DOHH2 (cell line): Measurements from ENCODE around the gene RCC2.
"Not testable (repeated sequence)": the region's sequence is repeated elsewhere in the genome, so short reads cannot be mapped to it uniquely, and the experiment has no call there.

Experiments
- H3F3A ChIP-seq: fragments of 200-600 bp; sonication (generic), shearing (Covaris generic); 2 replicates; pipeline ENCODE4 v1.6.0; 2016; ENCODE audit warnings: antibody characterized with exemption, mild to moderate bottlenecking; ENCODE audit not compliant: control insufficient read depth, insufficient read depth
- H3K27ac ChIP-seq: fragments of 200-600 bp; sonication (generic); 2 replicates; pipeline ENCODE4 v1.5.1; 2014; ENCODE audit warnings: low read depth, mild to moderate bottlenecking, low read length, moderate library complexity
- H3K27me3 ChIP-seq: fragments of 200-600 bp; sonication (generic); 2 replicates; pipeline ENCODE4 v1.6.1; 2014; ENCODE audit warnings: mild to moderate bottlenecking, low read length, mixed read lengths; ENCODE audit not compliant: control insufficient read depth
- H3K36me3 ChIP-seq: fragments of 200-600 bp; sonication (generic); 2 replicates; pipeline ENCODE4 v1.6.1; 2014; ENCODE audit warnings: mild to moderate bottlenecking, low read length, moderate library complexity, mixed read lengths; ENCODE audit not compliant: control insufficient read depth
- H3K4me1 ChIP-seq: fragments of 200-600 bp; sonication (generic); 2 replicates; pipeline ENCODE4 v1.6.1; 2014; ENCODE audit warnings: mild to moderate bottlenecking, low read length, mixed read lengths; ENCODE audit not compliant: control insufficient read depth
- H3K4me2 ChIP-seq: fragments of 200-600 bp; sonication (generic); 2 replicates; pipeline ENCODE4 v1.6.0; 2014; ENCODE audit warnings: mild to moderate bottlenecking, low read length, moderate library complexity
- H3K4me3 ChIP-seq: fragments of 200-600 bp; sonication (generic); 2 replicates; pipeline ENCODE4 v1.5.1; 2014; ENCODE audit warnings: mild to moderate bottlenecking, low read length, mixed read lengths
- H3K79me2 ChIP-seq: fragments of 200-600 bp; sonication (generic); 2 replicates; pipeline ENCODE4 v1.6.1; 2014; ENCODE audit warnings: mild to moderate bottlenecking, low read length, mixed read lengths; ENCODE audit not compliant: control insufficient read depth
- H3K9me2 ChIP-seq: fragments of 200-600 bp; sonication (generic); replicated peaks from 2 replicates; pipeline ENCODE4 v1.6.1; 2014; ENCODE audit warnings: mild to moderate bottlenecking, low read length, mixed read lengths; ENCODE audit not compliant: control insufficient read depth
- H3K9me3 ChIP-seq: fragments of 200-600 bp; sonication (generic); 2 replicates; pipeline ENCODE4 v1.6.1; 2014; ENCODE audit warnings: antibody characterized with exemption, low read length, mixed read lengths; ENCODE audit not compliant: control insufficient read depth, insufficient read depth
- H4K20me1 ChIP-seq: fragments of 200-600 bp; sonication (generic); 2 replicates; pipeline ENCODE4 v1.6.0; 2014; ENCODE audit warnings: low read depth, mild to moderate bottlenecking, antibody characterized with exemption, low read length, moderate library complexity; ENCODE audit not compliant: control insufficient read depth, insufficient read depth
- CTCF ChIP-seq: fragments of 200-600 bp; sonication (generic); IDR thresholded peaks from one replicate; pipeline ENCODE4 v1.5.1; 2014; ENCODE audit warnings: antibody characterized with exemption, mild to moderate bottlenecking, low read depth, low read length; ENCODE audit not compliant: poor library complexity, severe bottlenecking
- EZH2phosphoT487 ChIP-seq: fragments of 200-600 bp; sonication (generic); IDR thresholded peaks from 2 replicates; pipeline ENCODE4 v1.6.1; 2017; ENCODE audit warnings: borderline replicate concordance, mild to moderate bottlenecking, antibody characterized with exemption, low read length, moderate library complexity, mixed read lengths

The RCC2 gene

DNA sequence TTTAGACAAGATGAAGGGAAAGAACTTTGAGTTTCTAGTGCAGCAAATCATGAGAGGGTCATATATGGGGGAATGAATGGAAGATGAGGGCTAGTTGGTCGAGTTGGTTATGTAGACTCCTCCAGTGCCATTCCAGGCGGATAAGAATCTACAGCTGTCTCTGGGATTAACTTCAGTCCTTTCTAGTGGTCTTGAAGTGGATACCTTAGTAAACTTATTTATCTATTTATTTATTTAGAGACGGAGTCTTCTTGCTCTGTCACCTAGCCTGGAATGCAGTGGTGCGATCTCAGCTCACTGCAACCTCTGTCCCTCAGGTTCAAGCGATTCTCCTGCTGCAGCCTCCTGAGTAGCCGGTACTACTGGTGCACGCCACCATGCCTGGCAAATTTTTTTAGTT is 41.4 kb upstream of the RCC2 start:
- H3K4me3 ChIP-seq = no peak overlapping the region
- TF ChIP-seq CTCF = no peak
- TF ChIP-seq EZH2phosphoT487 = no peak
- H3K27ac ChIP-seq = no peak overlapping the region
- no peaks in the 10 kb centered on the region for H4K20me1 ChIP-seq
- no peaks in the 10 kb centered on the region for H3K27me3 ChIP-seq
- no peak overlapping the region for H3K4me2 ChIP-seq
- H3K36me3 ChIP-seq = no peaks in the 10 kb centered on the region
- H3K9me2 ChIP-seq = no peaks in the 10 kb centered on the region
- H3K79me2 ChIP-seq = no peaks in the 10 kb centered on the region
- no peaks in the 10 kb centered on the region for H3K4me1 ChIP-seq
- H3K9me3 ChIP-seq = no peaks in the 10 kb centered on the region
- H3F3A ChIP-seq = no peaks in the 10 kb centered on the region

DNA sequence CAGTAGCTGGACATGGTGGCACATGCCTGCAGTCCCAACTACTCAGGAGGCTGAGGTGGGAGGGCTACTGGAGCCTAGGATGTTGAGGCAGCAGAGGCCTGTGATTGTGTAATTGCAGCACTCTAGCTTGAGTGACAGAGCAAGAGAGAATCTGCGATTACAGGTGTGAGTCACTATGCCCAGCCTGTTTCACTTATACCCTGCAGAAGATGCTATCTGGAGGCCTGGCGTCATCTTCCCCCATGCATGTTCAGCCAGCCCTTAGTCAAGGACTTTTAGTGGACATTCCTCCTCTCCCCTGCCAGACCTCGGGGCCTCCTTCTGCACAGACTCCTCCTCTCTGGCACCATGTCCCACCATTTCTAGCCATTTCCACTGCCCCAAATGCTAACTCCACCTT is 36.3 kb upstream of the RCC2 start:
- H3K4me2 ChIP-seq = no peak overlapping the region
- H3F3A ChIP-seq = no peaks in the 10 kb centered on the region
- no peak for TF ChIP-seq EZH2phosphoT487
- no peak for TF ChIP-seq CTCF
- no peaks in the 10 kb centered on the region for H3K79me2 ChIP-seq
- H3K9me3 ChIP-seq = no peaks in the 10 kb centered on the region
- no peaks in the 10 kb centered on the region for H3K27me3 ChIP-seq
- H3K4me1 ChIP-seq = no peaks in the 10 kb centered on the region
- no peak overlapping the region for H3K27ac ChIP-seq
- H4K20me1 ChIP-seq = no peaks in the 10 kb centered on the region
- H3K36me3 ChIP-seq = no peaks in the 10 kb centered on the region
- H3K9me2 ChIP-seq = no peaks in the 10 kb centered on the region
- H3K4me3 ChIP-seq = no peak overlapping the region

GRCh38 chr1:17474836-17475555 is 35.5 kb upstream of the RCC2 start:
- not testable (repeated sequence) for H4K20me1 ChIP-seq, H3K79me2 ChIP-seq, H3F3A ChIP-seq, H3K4me1 ChIP-seq, H3K4me3 ChIP-seq, H3K4me2 ChIP-seq, H3K9me3 ChIP-seq, H3K9me2 ChIP-seq, H3K27me3 ChIP-seq, H3K36me3 ChIP-seq, H3K27ac ChIP-seq

GRCh38 chr1:17472814-17473213 is 33.3 kb upstream of the RCC2 start:
- H3K27ac ChIP-seq = no peak overlapping the region
- no peaks in the 10 kb centered on the region for H3F3A ChIP-seq
- no peaks in the 10 kb centered on the region for H3K4me1 ChIP-seq
- H3K4me3 ChIP-seq = no peak overlapping the region
- H3K9me3 ChIP-seq = no peaks in the 10 kb centered on the region
- H3K27me3 ChIP-seq = no peaks in the 10 kb centered on the region; the same call in 1 of the 2 replicates
- H3K79me2 ChIP-seq = no peaks in the 10 kb centered on the region
- no peaks in the 10 kb centered on the region for H3K9me2 ChIP-seq
- H4K20me1 ChIP-seq = no peaks in the 10 kb centered on the region
- H3K36me3 ChIP-seq = no peaks in the 10 kb centered on the region
- TF ChIP-seq EZH2phosphoT487 = no peak
- TF ChIP-seq CTCF = no peak
- no peak overlapping the region for H3K4me2 ChIP-seq
